ENCODE results near the gene MFRP.

DNA sequence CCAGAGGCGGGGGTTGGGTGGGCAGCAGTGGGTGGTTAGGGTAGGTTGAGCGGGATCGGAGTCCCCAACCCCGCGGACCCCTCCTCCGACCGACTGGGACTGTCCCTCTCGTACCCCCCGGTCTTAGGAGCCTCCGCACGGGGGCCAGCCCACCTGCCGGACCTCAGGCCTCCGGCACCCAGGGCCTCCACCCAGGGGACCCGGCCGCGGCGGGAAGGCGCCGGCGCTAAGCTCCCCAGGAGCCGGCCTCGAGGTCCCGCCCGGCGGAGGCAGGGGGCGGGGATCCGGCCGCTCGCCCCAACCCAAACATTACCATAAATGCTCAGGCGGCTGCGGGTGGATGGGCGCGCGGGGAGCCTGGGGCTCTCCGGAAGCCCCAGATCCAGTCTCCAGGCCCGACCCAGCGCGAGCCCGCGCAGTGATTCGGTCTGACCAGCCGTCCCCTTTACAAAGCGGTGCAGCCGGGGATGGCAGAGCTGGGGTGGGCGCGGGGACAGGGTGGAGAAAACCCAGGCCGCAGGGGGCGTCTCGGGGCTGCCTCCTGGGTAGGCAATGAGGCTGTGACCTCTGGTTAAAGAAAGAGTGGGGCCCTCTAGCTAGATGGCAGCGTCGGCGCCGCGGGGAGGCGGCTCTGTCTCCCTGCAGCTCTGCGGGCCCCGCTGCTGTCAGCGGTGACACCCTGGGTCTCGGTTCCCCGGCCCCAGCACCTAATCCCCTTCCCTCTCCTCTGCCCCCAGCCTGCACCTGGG is 25.6 kb downstream of the MFRP start:
- no peak for TF ChIP-seq CTCF (conservative IDR thresholded peaks at IDR 0.05; ENCODE audit: low read depth, low read length)
- no peak for TF ChIP-seq EZH2 (IDR thresholded peaks at IDR 0.05; ENCODE audit: low read length, unreplicated experiment)
- no peak for TF ChIP-seq EZH2phosphoT487 (IDR thresholded peaks at IDR 0.05; ENCODE audit: borderline replicate concordance, low read length)
